SH-SY5Y (cell line): ENCODE data around the gene SLC25A25.

Source experiments
- GATA2 ChIP-seq: IDR thresholded peaks from 2 replicates; pipeline ENCODE4 v1.6.1; 2011; ENCODE audit warnings: mild to moderate bottlenecking, low read depth, low read length
- GATA3 ChIP-seq: IDR thresholded peaks from 2 replicates; pipeline ENCODE4 v1.6.1; 2011; ENCODE audit warnings: low read depth, mild to moderate bottlenecking, low read length, moderate library complexity

GRCh38 chr9:128051932-128052709, 15.9 kb upstream of the SLC25A25 start:
- TF ChIP-seq GATA3 (no peak), GATA2 (no peak)
